PC-3 (cell line): ENCODE data around the gene HMGXB4.

ENCODE experiments used
- CTCF ChIP-seq: fragments of 300-600 bp; sonication (generic); conservative IDR thresholded peaks from 2 replicates; pipeline ENCODE4 v1.5.1; 2017; ENCODE audit warnings: antibody characterized with exemption, low read depth, mild to moderate bottlenecking, low read length
- EZH2 ChIP-seq: fragments of 300-600 bp; sonication (generic); IDR thresholded peaks from one replicate; pipeline ENCODE4 v1.6.1; 2017; ENCODE audit warnings: antibody characterized with exemption, mild to moderate bottlenecking, low read length; ENCODE audit not compliant: unreplicated experiment
- EZH2phosphoT487 ChIP-seq: fragments of 300-600 bp; sonication (generic); IDR thresholded peaks from 2 replicates; pipeline ENCODE4 v1.6.1; 2018; ENCODE audit warnings: mild to moderate bottlenecking, antibody characterized with exemption, low read length, borderline replicate concordance

DNA sequence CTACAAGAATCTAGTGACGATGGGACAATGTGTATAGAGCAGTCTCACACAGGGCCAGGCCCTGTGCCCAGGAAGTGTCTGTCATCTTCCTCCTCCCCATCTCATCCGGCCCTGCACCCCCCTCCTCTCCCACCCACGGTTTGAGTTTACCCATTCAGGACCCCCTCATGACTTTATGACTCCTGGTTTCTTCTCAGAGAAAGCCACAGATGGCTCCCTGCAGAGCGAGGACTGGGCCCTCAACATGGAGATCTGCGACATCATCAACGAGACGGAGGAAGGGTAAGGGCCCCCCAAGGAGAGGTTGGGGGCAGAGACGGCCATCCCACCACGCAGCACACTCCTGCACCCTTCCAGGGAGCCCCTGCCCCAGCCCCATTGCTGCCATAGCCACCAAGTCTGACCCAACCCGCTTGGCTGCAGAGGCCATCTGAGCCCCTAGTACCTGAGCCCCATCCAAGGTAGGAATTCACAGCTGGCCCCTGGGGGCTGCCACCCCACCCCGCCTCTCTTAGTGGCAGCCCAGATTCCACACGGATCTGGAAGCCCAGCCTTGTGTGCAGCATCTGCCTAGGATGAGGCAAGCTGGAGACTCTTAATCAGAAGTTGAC lies 60.5 kb downstream of the HMGXB4 start:
- TF ChIP-seq CTCF (no peak), EZH2 (no peak), EZH2phosphoT487 (no peak)
